DOHH2 (cell line): ENCODE results near the gene GPAM.

ENCODE experiments used
- CTCF ChIP-seq: fragments of 200-600 bp; sonication (generic); IDR thresholded peaks from one replicate; pipeline ENCODE4 v1.5.1; 2014; ENCODE audit warnings: antibody characterized with exemption, mild to moderate bottlenecking, low read depth, low read length; ENCODE audit not compliant: poor library complexity, severe bottlenecking
- EZH2phosphoT487 ChIP-seq: fragments of 200-600 bp; sonication (generic); IDR thresholded peaks from 2 replicates; pipeline ENCODE4 v1.6.1; 2017; ENCODE audit warnings: borderline replicate concordance, mild to moderate bottlenecking, antibody characterized with exemption, low read length, moderate library complexity, mixed read lengths

- TF ChIP-seq CTCF: no peak
- no peak for TF ChIP-seq EZH2phosphoT487
These were observed 40.1 kb downstream of the GPAM start for GRCh38 chr10:112143420-112143819.
